Left colon (tissue), 2 donors: Measurements from ENCODE around the gene TCOF1. TPM values are rescaled to one million over a fixed set of nuclear protein-coding genes. Genes with fewer than 3 reads are reported as not detected.
A peak's percentile ranks its signal among the peaks of the same experiment; 100 is the strongest.
"Not testable (repeated sequence)": the region's sequence is repeated elsewhere in the genome, so short reads cannot be mapped to it uniquely, and the experiment has no call there.

Experiments
- ATAC-seq: fragments of 200-7000 bp; cut with Tn5 transposase; one replicate; pipeline ENCODE4 v1.9.1; 2020; ENCODE audit warnings: mild to moderate bottlenecking, moderate library complexity
- DNase-seq, 2 donors: peaks; one replicate each; pipeline ENCODE4 v3.0.0-alpha.2; 2020
- intact Hi-C, 2 donors: fragments of 100-400 bp; cut with DNase I in 1 of 2; cut with micrococcal nuclease in 1 of 2; formaldehyde crosslinking; loops; one replicate each; pipeline versions ENCODE4 v1.11.2 to v1.14.0; 2022; cut with DNase I, micrococcal nuclease
- total RNA-seq, 2 donors: library from RNA; stranded (reverse); fragmentation: NEBNext Ultra II Directional; extraction: Animal tissue kit (Norgen Biotek cat#: 25700); gene quantifications; one replicate each; pipeline ENCODE4 v1.2.1, GENCODE V29; 2021
- donor health status: DM: no; HTN: no; CAD: no.
- donor health status: DM: yes; HTN: yes; CAD: no.

The TCOF1 gene
- total RNA-seq, 2 donors from 2014 or later = 14.6 to 21.7 TPM

- ATAC-seq (peak; percentile 83), DNase-seq (peak; percentile 69 to 84)
- intact Hi-C loops = no loop called here
Observed at GRCh38 chr5:150409638-150410523, 52.4 kb downstream of the TCOF1 start.

GRCh38 chr5:150410524-150411244 is 53.2 kb downstream of the TCOF1 start:
- ATAC-seq (peak; percentile 77), DNase-seq (peak; percentile 74 to 78)
- intact Hi-C loops = no loop called here

GRCh38 chr5:150411245-150411979 is 53.9 kb downstream of the TCOF1 start:
- ATAC-seq (no peak), DNase-seq (peak; percentile 50 to 67)
- intact Hi-C loops = no loop called here

GRCh38 chr5:150412319-150413175 is 55.0 kb downstream of the TCOF1 start, which contains the start of gene CD74:
Gene CD74 (minus strand): TSS chr5:150412910. CDS start chr5:150412749, 161 bp downstream.
- DNase-seq (peak; percentile 87), ATAC-seq (peak; percentile 69)
- intact Hi-C loops = no loop called here

- ATAC-seq = no peak
Observed at GRCh38 chr5:150413176-150413901, 55.8 kb downstream of the TCOF1 start.

GRCh38 chr5:150413902-150414790 is 56.6 kb downstream of the TCOF1 start:
- DNase-seq, intact Hi-C loops, ATAC-seq: not testable (repeated sequence)

More at GRCh38 chr5:150413176-150413901, 55.8 kb downstream of the TCOF1 start:
- intact Hi-C loops = no loop called here
- no peak for DNase-seq

GRCh38 chr5:150419630-150420270 is 62.3 kb downstream of the TCOF1 start:
- ATAC-seq (peak; percentile 37), DNase-seq (no peak)
- intact Hi-C loops = no loop called here

GRCh38 chr5:150422075-150422474 is 64.6 kb downstream of the TCOF1 start:
- intact Hi-C loops = no loop called here
- DNase-seq (no peak), ATAC-seq (no peak)

GRCh38 chr5:150422758-150423157 is 65.3 kb downstream of the TCOF1 start:
- intact Hi-C loops = no loop called here
- DNase-seq = no peak
- no peak for ATAC-seq

- intact Hi-C loops, DNase-seq, ATAC-seq: not testable (repeated sequence)
Observed at GRCh38 chr5:150426165-150426564, 68.7 kb downstream of the TCOF1 start.

- peak; percentile 66 to 67 for DNase-seq
- intact Hi-C loops = no loop called here
- peak; percentile 91 for ATAC-seq
Observed at GRCh38 chr5:150428106-150428876, 70.8 kb downstream of the TCOF1 start.

- DNase-seq (no peak), ATAC-seq (no peak)
- intact Hi-C loops = no loop called here
Observed at GRCh38 chr5:150428978-150429377, 71.5 kb downstream of the TCOF1 start.

GRCh38 chr5:150429410-150429873 is 71.9 kb downstream of the TCOF1 start:
- ATAC-seq (no peak), DNase-seq (no peak)
- intact Hi-C loops = no loop called here

GRCh38 chr5:150431048-150431447 is 73.6 kb downstream of the TCOF1 start:
- no peak for DNase-seq
- intact Hi-C loops = no loop called here
- no peak for ATAC-seq

- ATAC-seq (no peak), DNase-seq (no peak)
- intact Hi-C loops = no loop called here
Observed at GRCh38 chr5:150431574-150431973, 74.1 kb downstream of the TCOF1 start.
